Stomach (tissue), 4 donors: ENCODE measurements around the gene AFF1.

Source experiments
- CTCF ChIP-seq, 7 experiments: fragments of 450-650 bp in 4 of 7; fragments of 200-600 bp in 3 of 7; sonication (generic) in 3 of 7; IDR thresholded peaks; one replicate each; pipeline ENCODE4 v1.5.1; 2016 to 2019; ENCODE audit warnings: antibody characterized with exemption in 7 of 7, control low read depth in 2 of 7, mild to moderate bottlenecking in 1 of 7
- EP300 ChIP-seq: sonication (generic); formaldehyde crosslinking; IDR thresholded peaks from one replicate; pipeline ENCODE4 v1.6.1; 2017; ENCODE audit warnings: antibody characterized with exemption
- POLR2A ChIP-seq, 4 donors: fragments of 450-650 bp; IDR thresholded peaks; one replicate each; pipeline ENCODE4 v1.6.1; 2016; ENCODE audit warnings: antibody characterized with exemption in 4 of 4, control low read depth in 2 of 4, mild to moderate bottlenecking in 1 of 4, moderate library complexity in 1 of 4
- POLR2AphosphoS5 ChIP-seq, 3 donors: sonication (generic); formaldehyde crosslinking; IDR thresholded peaks; one replicate each; pipeline ENCODE4 v1.6.1; 2016; ENCODE audit warnings: antibody characterized with exemption in 3 of 3

- TF ChIP-seq POLR2A (IDR thresholded peaks at IDR 0.05) (no peak), CTCF (IDR thresholded peaks at IDR 0.05) (no peak), EP300 (no peak), POLR2AphosphoS5 (IDR thresholded peaks at IDR 0.05) (no peak)
These were observed 38.9 kb downstream of the AFF1 start for GRCh38 chr4:86973668-86974067.
